H9 (cell line): ENCODE data around the gene SOHLH1. TPM values are rescaled to one million over a fixed set of nuclear protein-coding genes. Genes with fewer than 3 reads are reported as not detected.

ENCODE experiments used
- DNase-seq: peaks from one replicate; pipeline ENCODE4 v3.0.0-alpha.2; 2017
- H2AFZ ChIP-seq: one replicate; pipeline ENCODE4 v1.6.1; 2013; ENCODE audit warnings: mild to moderate bottlenecking, low read length, control low read depth, moderate library complexity
- H2AK5ac ChIP-seq: 2 replicates; pipeline ENCODE4 v1.6.1; 2013; ENCODE audit warnings: low read length, control low read depth, mixed read lengths; ENCODE audit not compliant: insufficient read length
- H2BK120ac ChIP-seq: one replicate; pipeline ENCODE4 v1.6.1; 2013; ENCODE audit warnings: low read depth, mild to moderate bottlenecking, low read length, control low read depth, inconsistent platforms; ENCODE audit not compliant: poor library complexity, severe bottlenecking
- H2BK12ac ChIP-seq: 2 replicates; pipeline ENCODE4 v1.6.1; 2013; ENCODE audit warnings: low read length, control low read depth, mixed read lengths, low read depth; ENCODE audit not compliant: insufficient read length
- H2BK15ac ChIP-seq: 2 replicates; pipeline ENCODE4 v1.6.1; 2013; ENCODE audit warnings: low read depth, low read length, control low read depth
- H2BK20ac ChIP-seq: one replicate; pipeline ENCODE4 v1.6.1; 2013; ENCODE audit warnings: low read depth, mild to moderate bottlenecking, low read length, control low read depth, inconsistent platforms; ENCODE audit not compliant: poor library complexity, severe bottlenecking
- H2BK5ac ChIP-seq: 2 replicates; pipeline ENCODE4 v1.6.1; 2013; ENCODE audit warnings: low read length, control low read depth, mixed read lengths; ENCODE audit not compliant: insufficient read length
- H3K14ac ChIP-seq: 2 replicates; pipeline ENCODE4 v1.6.1; 2013; ENCODE audit warnings: low read length, control low read depth; ENCODE audit not compliant: insufficient read depth
- H3K18ac ChIP-seq: 2 replicates; pipeline ENCODE4 v1.6.1; 2013; ENCODE audit warnings: low read depth, mild to moderate bottlenecking, mixed read lengths, low read length, control low read depth; ENCODE audit not compliant: insufficient read length
- H3K23ac ChIP-seq: 2 replicates; pipeline ENCODE4 v1.6.1; 2013; ENCODE audit warnings: low read length, control low read depth, mixed read lengths, low read depth; ENCODE audit not compliant: insufficient read length
- H3K23me2 ChIP-seq: 2 replicates; pipeline ENCODE4 v1.6.1; 2013; ENCODE audit warnings: low read depth, mild to moderate bottlenecking, mixed read lengths, low read length, control low read depth; ENCODE audit not compliant: insufficient read length, poor library complexity, severe bottlenecking
- H3K27ac ChIP-seq: 2 replicates; pipeline ENCODE4 v1.5.1; 2013; ENCODE audit warnings: low read length, control low read depth, mixed read lengths, low read depth; ENCODE audit not compliant: insufficient read length
- H3K27me3 ChIP-seq: 2 replicates; pipeline ENCODE4 v1.6.1; 2013; ENCODE audit warnings: low read length, control low read depth, inconsistent platforms; ENCODE audit not compliant: insufficient read depth
- H3K4ac ChIP-seq: 2 replicates; pipeline ENCODE4 v1.6.1; 2013; ENCODE audit warnings: low read depth, mild to moderate bottlenecking, control low read depth, inconsistent platforms, low read length, moderate library complexity
- H3K4me1 ChIP-seq: 2 replicates; pipeline ENCODE4 v1.6.1; 2013; ENCODE audit warnings: low read length, control low read depth, inconsistent platforms; ENCODE audit not compliant: insufficient read depth
- H3K4me2 ChIP-seq: 2 replicates; pipeline ENCODE4 v1.6.1; 2013; ENCODE audit warnings: low read length, control low read depth, mixed read lengths; ENCODE audit not compliant: insufficient read length, insufficient read depth
- H3K56ac ChIP-seq: 2 replicates; pipeline ENCODE4 v1.6.1; 2013; ENCODE audit warnings: low read depth, mild to moderate bottlenecking, mixed read lengths, low read length, control low read depth; ENCODE audit not compliant: insufficient read length
- H3K79me1 ChIP-seq: 2 replicates; pipeline ENCODE4 v1.6.1; 2013; ENCODE audit warnings: low read depth, mild to moderate bottlenecking, moderate library complexity, low read length, control low read depth, inconsistent platforms; ENCODE audit not compliant: insufficient read depth, poor library complexity, severe bottlenecking
- H3K79me2 ChIP-seq: 2 replicates; pipeline ENCODE4 v1.6.1; 2013; ENCODE audit warnings: low read length, control low read depth, inconsistent platforms; ENCODE audit not compliant: insufficient read depth
- H3K9ac ChIP-seq: 2 replicates; pipeline ENCODE4 v1.6.1; 2013; ENCODE audit warnings: low read length, control low read depth, mixed read lengths; ENCODE audit not compliant: insufficient read length; ENCODE audit errors: extremely low read depth
- H3K9me3 ChIP-seq: one replicate; pipeline ENCODE4 v1.6.1; 2013; ENCODE audit warnings: low read depth, low read length, inconsistent platforms; ENCODE audit not compliant: control insufficient read depth
- H3T11ph ChIP-seq: one replicate; pipeline ENCODE4 v1.6.1; 2013; ENCODE audit warnings: mild to moderate bottlenecking, low read length, control low read depth, inconsistent platforms
- H4K20me1 ChIP-seq: one replicate; pipeline ENCODE4 v1.6.1; 2013; ENCODE audit not compliant: control insufficient read depth, insufficient read length, insufficient read depth
- H4K5ac ChIP-seq: 2 replicates; pipeline ENCODE4 v1.6.1; 2013; ENCODE audit warnings: low read depth, mild to moderate bottlenecking, mixed read lengths, low read length, control low read depth; ENCODE audit not compliant: insufficient read length
- H4K8ac ChIP-seq: replicated peaks from 2 replicates; pipeline ENCODE4 v1.6.1; 2013; ENCODE audit warnings: low read length, control low read depth, mixed read lengths, low read depth; ENCODE audit not compliant: insufficient read length
- H4K91ac ChIP-seq: 2 replicates; pipeline ENCODE4 v1.6.1; 2013; ENCODE audit warnings: low read depth, mild to moderate bottlenecking, moderate library complexity, mixed read lengths, low read length, control low read depth; ENCODE audit not compliant: insufficient read length
- H3K27ac Mint-ChIP-seq, 3 experiments: 2 replicates in 2 of 3; 3 replicates in 1 of 3; pipeline ENCODE4 v1.8.0; 2020 to 2021; ENCODE audit warnings: mixed read lengths in 3 of 3, mild to moderate bottlenecking in 1 of 3, moderate library complexity in 1 of 3
- H3K27me3 Mint-ChIP-seq: 2 replicates; pipeline ENCODE4 v1.8.0; 2021; ENCODE audit warnings: low read depth, mild to moderate bottlenecking, moderate library complexity, mixed read lengths
- H3K36me3 Mint-ChIP-seq, 3 experiments: 2 replicates in 2 of 3; 3 replicates in 1 of 3; pipeline ENCODE4 v1.8.0; 2020 to 2021; ENCODE audit warnings: low read depth in 3 of 3, mixed read lengths in 3 of 3; ENCODE audit not compliant: insufficient read depth in 1 of 3
- H3K4me1 Mint-ChIP-seq, 2 experiments: 2 replicates each; pipeline ENCODE4 v1.8.0; 2020; ENCODE audit warnings: mixed read lengths in 2 of 2
- H3K4me3 Mint-ChIP-seq, 2 experiments: 2 replicates in 1 of 2; 3 replicates in 1 of 2; pipeline ENCODE4 v1.8.0; 2020 to 2021; ENCODE audit warnings: mild to moderate bottlenecking in 2 of 2, mixed read lengths in 2 of 2, moderate library complexity in 1 of 2
- H3K9me3 Mint-ChIP-seq, 2 experiments: 2 replicates in 1 of 2; 3 replicates in 1 of 2; pipeline ENCODE4 v1.8.0; 2020; ENCODE audit warnings: mild to moderate bottlenecking in 2 of 2, mixed read lengths in 2 of 2, moderate library complexity in 1 of 2
- CTCF ChIP-seq: fragments of 200-600 bp; sonication (generic); conservative IDR thresholded peaks from 3 replicates; pipeline ENCODE4 v1.8.0; 2021; ENCODE audit warnings: antibody characterized with exemption, mild to moderate bottlenecking
- WGBS: extraction: QIAGEN DNeasy Blood & Tissue Kit; methylation state at CpG from one replicate; pipeline ENCODE4 v1.1.7; 2013; ENCODE audit warnings: missing lambda C conversion rate, low lambda C conversion rate, mixed read lengths; ENCODE audit not compliant: insufficient read length; ENCODE audit errors: extremely low coverage; 5-methylcytosine and 5-hydroxymethylcytosine counted together
- total RNA-seq: library from RNA; stranded (reverse); gene quantifications from 2 replicates; pipeline ENCODE4 v1.2.1, GENCODE V29; 2021

SOHLH1 gene
- total RNA-seq, 1 experiment from 2014 or later = not detected

- Histone ChIP-seq H3K56ac (no peak overlapping the region), H2BK15ac (no peak overlapping the region), H3K23me2 (no peaks in the 10 kb centered on the region), H3K14ac (no peak overlapping the region; the same call in 1 of the 2 replicates), H4K91ac (no peak overlapping the region), H2BK5ac (no peak overlapping the region), H4K20me1 (no peaks in the 10 kb centered on the region), H2BK120ac (no peak overlapping the region), H3K4me1 (no peaks in the 10 kb centered on the region), H2BK20ac (no peak overlapping the region), H3K79me2 (no peaks in the 10 kb centered on the region), H4K8ac (no peak overlapping the region), H3K4ac (no peak overlapping the region), H3K27ac (no peak overlapping the region), H3K4me2 (no peak overlapping the region), H3K23ac (no peak overlapping the region), H3K9me3 (no peaks in the 10 kb centered on the region), H3K9ac (no peak overlapping the region), H3K79me1 (no peaks in the 10 kb centered on the region), H4K5ac (no peak overlapping the region), H3K27me3 (no peaks in the 10 kb centered on the region), H2BK12ac (no peak overlapping the region), H3T11ph (no peak overlapping the region), H2AK5ac (no peak overlapping the region), H3K18ac (no peak overlapping the region), H2AFZ (no peak overlapping the region)
- Mint-ChIP-seq H3K4me1 (peaks cover 0 to 9% of the 10 kb centered on the region in 2 experiments; a peak in 2 of 4 replicates), H3K27me3 (no peaks in the 10 kb centered on the region), H3K4me3 (no peak overlapping the region), H3K9me3 (no peaks in the 10 kb centered on the region), H3K27ac (no peak overlapping the region), H3K36me3 (no peaks in the 10 kb centered on the region)
- no peak for DNase-seq
- no peak for TF ChIP-seq CTCF
- WGBS = no CpG with 5 or more reads among the region's 21 CpGs
Measured at GRCh38 chr9:135745189-135745588, 45.9 kb upstream of the SOHLH1 start.
